PC-9 (cell line): Measurements from ENCODE around the gene BSND. TPM values are rescaled to one million over a fixed set of nuclear protein-coding genes. Genes with fewer than 3 reads are reported as not detected.
A peak's percentile ranks its signal among the peaks of the same experiment; 100 is the strongest.

Source experiments
- BruUV-seq: library from RNA; stranded (reverse); fragments of 400-500 nt; replicated peaks from 2 replicates; lab custom pipeline; 2021; lab: Mats Ljungman, UMichigan
- CTCF ChIA-PET: fragments of 300-600 bp; sonication (Branson Sonifier 250); formaldehyde crosslinking; loops from one replicate; lab custom pipeline; 2022; ENCODE audit warnings: antibody characterized with exemption; lab: Charles Lee
- POLR2A ChIA-PET: fragments of 300-600 bp; sonication (Branson Sonifier 250); formaldehyde crosslinking; loops from one replicate; lab custom pipeline; 2022; ENCODE audit warnings: antibody characterized with exemption; ENCODE audit not compliant: unreplicated experiment; lab: Charles Lee
- DNase-seq, 2 experiments: peaks; one replicate each; pipeline versions ENCODE4 v3.0.0 to v3.0.0-alpha.2; 2015 to 2022; ENCODE audit warnings: mixed read lengths in 1 of 2
- H2AFZ ChIP-seq: fragments of 200-600 bp; sonication (generic); 2 replicates; pipeline ENCODE4 v1.8.1; 2017; ENCODE audit warnings: antibody characterized with exemption
- H3F3A ChIP-seq: fragments of 200-600 bp; sonication (generic); 2 replicates; pipeline ENCODE4 v1.8.1; 2017; ENCODE audit warnings: antibody characterized with exemption, mild to moderate bottlenecking, low read depth; ENCODE audit not compliant: insufficient read depth
- H3K27ac ChIP-seq: fragments of 200-600 bp; sonication (generic); 2 replicates; pipeline ENCODE4 v1.6.1; 2016; ENCODE audit warnings: mixed run types
- H3K27me3 ChIP-seq: fragments of 200-600 bp; sonication (generic); 2 replicates; pipeline ENCODE4 v1.6.1; 2016; ENCODE audit warnings: low read depth, mixed run types; ENCODE audit not compliant: insufficient read depth
- H3K36me3 ChIP-seq: fragments of 200-600 bp; sonication (generic); 2 replicates; pipeline ENCODE4 v1.6.1; 2016; ENCODE audit warnings: low read depth, mixed run types
- H3K4me1 ChIP-seq: fragments of 200-600 bp; sonication (generic); replicated peaks from 2 replicates; pipeline ENCODE4 v1.6.1; 2016; ENCODE audit warnings: mixed run types; ENCODE audit not compliant: insufficient read depth
- H3K4me2 ChIP-seq: fragments of 200-600 bp; sonication (generic); 2 replicates; pipeline ENCODE4 v1.6.1; 2017; ENCODE audit warnings: mixed run types
- H3K4me3 ChIP-seq: fragments of 200-600 bp; sonication (generic); 2 replicates; pipeline ENCODE4 v1.6.1; 2016; ENCODE audit warnings: mixed run types
- H3K79me2 ChIP-seq: fragments of 200-600 bp; sonication (generic); 2 replicates; pipeline ENCODE4 v1.6.1; 2017; ENCODE audit warnings: low read depth, mixed run types
- H3K9me2 ChIP-seq: fragments of 200-600 bp; sonication (generic); 2 replicates; pipeline ENCODE4 v1.8.1; 2017; ENCODE audit warnings: mild to moderate bottlenecking; ENCODE audit not compliant: insufficient read depth
- H3K9me3 ChIP-seq: fragments of 200-600 bp; sonication (generic); 2 replicates; pipeline ENCODE4 v1.8.1; 2016; ENCODE audit warnings: low read depth; ENCODE audit not compliant: insufficient read depth
- H4K20me1 ChIP-seq: fragments of 200-600 bp; sonication (generic); 2 replicates; pipeline ENCODE4 v1.8.1; 2017; ENCODE audit not compliant: insufficient read depth
- CTCF ChIP-seq: fragments of 200-600 bp; sonication (generic); conservative IDR thresholded peaks from 2 replicates; pipeline ENCODE4 v1.6.1; 2017; ENCODE audit warnings: mixed run types, antibody characterized with exemption, mild to moderate bottlenecking, moderate library complexity
- EZH2 ChIP-seq: fragments of 200-600 bp; sonication (generic); IDR thresholded peaks from 2 replicates; pipeline ENCODE4 v1.8.0; 2017; ENCODE audit warnings: antibody characterized with exemption, low read depth
- intact Hi-C: fragments of 100-400 bp; cut with micrococcal nuclease; formaldehyde crosslinking; loops from one replicate; pipeline ENCODE4 v1.10.0; 2022; ENCODE audit not compliant: unreplicated experiment
- total RNA-seq: library from RNA; stranded (reverse); gene quantifications from 2 replicates; pipeline ENCODE4 v1.2.3, GENCODE V29; 2021

The BSND gene
- total RNA-seq, 1 experiment from 2014 or later = 0.09 TPM

GRCh38 chr1:54996359-54996868, 2.3 kb upstream of the BSND start:
- Histone ChIP-seq H3K36me3 (no peaks in the 10 kb centered on the region), H3K4me3 (peak overlapping the region; percentile 41; the same call in 1 of the 2 replicates), H3K9me3 (no peaks in the 10 kb centered on the region), H3K4me2 (peak overlapping the region; percentile 72), H3K27me3 (no peaks in the 10 kb centered on the region), H3K9me2 (no peaks in the 10 kb centered on the region), H3K79me2 (no peaks in the 10 kb centered on the region), H3K27ac (no peak overlapping the region), H4K20me1 (no peaks in the 10 kb centered on the region), H3K4me1 (0 out of 2 replicates have a peak, but pooled peaks cover 4% of the 10 kb centered on the region), H3F3A (no peaks in the 10 kb centered on the region), H2AFZ (no peak overlapping the region)
- CTCF ChIA-PET = interaction anchor here (0.5 to 1.4 kb wide), 12 partner anchors 11 to 1289 kb away, joined by 3 to 16 read pairs (median 4); no protein-coding TSS in a partner anchor
- intact Hi-C loops = loop anchor here (1.0 to 2.0 kb wide), 4 partner anchors 26 to 324 kb away; no protein-coding TSS in a partner anchor
- POLR2A ChIA-PET = no interaction called here
- BruUV-seq = no TSS peak
- peak; percentile 39 to 81 for DNase-seq
- TF ChIP-seq EZH2 (no peak), CTCF (peak; percentile 95)

GRCh38 chr1:54996869-54997710, 1.6 kb upstream of the BSND start:
- no peak for DNase-seq
- no TSS peak for BruUV-seq
- Histone ChIP-seq H2AFZ (no peak overlapping the region), H3K4me2 (peak overlapping the region; percentile 72), H3K36me3 (no peaks in the 10 kb centered on the region), H4K20me1 (no peaks in the 10 kb centered on the region), H3K27ac (no peak overlapping the region), H3K9me3 (no peaks in the 10 kb centered on the region), H3F3A (no peaks in the 10 kb centered on the region), H3K79me2 (no peaks in the 10 kb centered on the region), H3K9me2 (no peaks in the 10 kb centered on the region), H3K27me3 (no peaks in the 10 kb centered on the region), H3K4me1 (0 out of 2 replicates have a peak, but pooled peaks cover 4% of the 10 kb centered on the region), H3K4me3 (peak overlapping the region; percentile 41; the same call in 1 of the 2 replicates)
- TF ChIP-seq EZH2 (no peak), CTCF (no peak)
- intact Hi-C loops = loop anchor here (1.0 to 2.0 kb wide), 4 partner anchors 26 to 325 kb away; no protein-coding TSS in a partner anchor
- CTCF ChIA-PET = interaction anchor here (0.5 to 1.4 kb wide), 10 partner anchors 11 to 1289 kb away, joined by 3 to 16 read pairs (median 4); no protein-coding TSS in a partner anchor
- POLR2A ChIA-PET = no interaction called here

GRCh38 chr1:54997711-54997986, 1.1 kb upstream of the BSND start:
- Histone ChIP-seq H3K27me3 (no peaks in the 10 kb centered on the region), H3K4me2 (no peak overlapping the region), H3K9me3 (no peaks in the 10 kb centered on the region), H4K20me1 (no peaks in the 10 kb centered on the region), H3K27ac (no peak overlapping the region), H3F3A (no peaks in the 10 kb centered on the region), H3K4me3 (no peak overlapping the region), H2AFZ (no peak overlapping the region), H3K36me3 (no peaks in the 10 kb centered on the region), H3K9me2 (no peaks in the 10 kb centered on the region), H3K79me2 (no peaks in the 10 kb centered on the region), H3K4me1 (0 out of 2 replicates have a peak, but pooled peaks cover 4% of the 10 kb centered on the region)
- no peak for TF ChIP-seq EZH2
- TF ChIP-seq CTCF = no peak
- DNase-seq = no peak
- CTCF ChIA-PET = interaction anchor here (1.2 kb wide), 1 partner anchor 53 kb away, joined by 10 read pairs; no protein-coding TSS in a partner anchor
- no TSS peak for BruUV-seq
- intact Hi-C loops = loop anchor here (2.0 kb wide), 1 partner anchor 25 kb away; no protein-coding TSS in a partner anchor
- POLR2A ChIA-PET = no interaction called here
